ENCODE measurements around the gene PHKB.

The PHKB gene

DNA sequence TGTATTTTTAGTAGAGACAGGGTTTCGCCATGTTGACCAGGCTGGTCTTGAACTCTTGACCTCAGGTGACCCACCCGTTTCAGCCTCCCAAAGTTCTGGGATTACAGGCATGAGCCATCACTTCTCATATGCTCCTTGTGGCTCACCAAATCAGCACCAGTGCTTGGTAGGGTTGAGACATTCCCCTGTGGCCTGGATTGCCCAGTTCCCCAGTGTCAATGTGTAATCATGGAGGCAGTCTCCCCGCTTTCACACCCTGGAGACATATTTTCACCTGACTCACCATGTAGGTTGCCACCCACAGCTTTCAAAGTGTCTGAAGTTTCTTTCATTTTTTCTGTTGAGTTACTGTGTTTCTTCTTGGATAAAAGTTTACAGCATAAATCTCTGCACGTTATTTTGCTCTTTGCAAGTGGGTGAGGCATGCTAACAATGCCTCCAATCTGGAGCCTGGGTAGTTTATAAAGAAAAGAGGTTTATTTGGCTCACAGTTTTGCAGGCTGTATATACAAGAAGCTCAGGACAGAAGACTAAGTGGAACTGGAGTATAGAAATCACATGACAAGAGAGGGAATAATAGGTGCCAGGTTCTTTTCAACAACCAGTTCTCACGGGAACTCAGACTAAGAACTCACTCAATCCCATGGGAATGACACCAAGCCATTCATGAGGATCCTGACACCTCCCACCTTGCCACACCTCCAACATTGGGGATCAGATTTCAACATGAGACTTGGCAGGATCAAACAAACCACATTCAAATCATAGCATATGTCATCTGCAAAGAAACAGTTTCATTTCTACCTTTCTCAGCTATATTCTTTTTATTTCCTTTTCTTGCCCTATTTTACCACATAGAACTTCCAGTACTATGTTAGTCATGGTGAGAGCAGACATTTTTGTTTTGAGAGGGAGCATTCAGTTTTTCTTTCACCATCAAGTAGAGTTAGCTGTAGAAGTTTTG is 113.2 kb downstream of the PHKB start:
- no peak for DNase-seq

GRCh38 chr16:47577029-47577428 is 115.9 kb downstream of the PHKB start:
- DNase-seq, result no peak

DNA sequence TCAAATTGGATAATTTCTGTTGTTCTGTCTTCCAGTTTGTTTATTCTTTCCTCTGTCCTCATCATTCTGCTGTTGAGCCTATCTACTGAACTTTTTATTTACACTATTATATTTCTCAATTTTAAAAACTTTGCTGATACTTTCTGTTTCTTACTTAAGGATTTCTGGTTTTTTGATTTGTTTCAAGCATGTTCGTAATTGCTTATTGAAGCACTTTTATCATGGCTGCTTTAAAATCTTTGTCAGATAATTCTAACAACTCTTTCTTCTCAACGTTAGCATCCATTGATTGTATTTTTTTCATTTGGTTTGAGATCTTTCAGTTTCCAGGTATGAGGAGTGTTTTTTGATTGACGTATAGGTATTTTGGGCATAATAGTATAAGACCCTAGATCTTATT is 116.9 kb downstream of the PHKB start:
- DNase-seq, result no peak

DNA sequence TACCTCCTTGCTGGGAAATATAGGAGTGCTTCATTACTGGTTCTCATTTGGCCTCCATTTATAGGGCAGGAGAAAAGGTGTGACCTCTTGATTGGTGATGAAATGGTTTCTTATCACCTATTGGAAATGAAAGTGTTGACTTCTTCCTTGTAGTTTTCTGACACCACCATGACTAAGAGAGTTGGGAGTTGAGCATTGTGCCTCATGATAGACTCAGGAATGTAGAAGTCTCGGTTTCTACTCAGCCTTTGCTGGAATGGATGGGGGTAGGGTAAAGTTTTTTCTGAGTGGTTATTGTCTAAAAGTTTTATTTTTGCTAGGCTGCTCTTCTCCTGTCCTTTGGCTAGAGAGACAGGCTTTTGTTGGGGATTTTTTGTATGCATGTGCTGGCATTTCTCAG is 117.4 kb downstream of the PHKB start:
- no peak for DNase-seq

DNA sequence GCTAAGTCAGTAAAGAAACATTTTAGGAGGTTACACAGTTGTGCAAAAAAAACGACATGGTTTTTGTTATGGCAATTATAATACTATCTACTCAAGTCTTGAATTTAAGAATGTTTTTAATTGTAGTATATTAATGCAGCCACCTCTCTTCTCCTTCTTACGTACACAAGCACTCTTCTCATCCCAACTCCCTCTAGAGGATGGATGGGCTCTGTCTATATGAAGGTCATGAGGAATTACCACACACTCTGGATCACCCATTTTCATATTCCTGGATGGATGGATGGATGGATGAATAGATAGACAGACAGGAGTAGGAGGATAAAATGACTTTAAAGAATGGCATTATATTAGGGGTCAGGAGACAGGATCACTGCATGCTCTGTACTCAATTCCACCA is 120.0 kb downstream of the PHKB start:
- no peak for DNase-seq

DNA sequence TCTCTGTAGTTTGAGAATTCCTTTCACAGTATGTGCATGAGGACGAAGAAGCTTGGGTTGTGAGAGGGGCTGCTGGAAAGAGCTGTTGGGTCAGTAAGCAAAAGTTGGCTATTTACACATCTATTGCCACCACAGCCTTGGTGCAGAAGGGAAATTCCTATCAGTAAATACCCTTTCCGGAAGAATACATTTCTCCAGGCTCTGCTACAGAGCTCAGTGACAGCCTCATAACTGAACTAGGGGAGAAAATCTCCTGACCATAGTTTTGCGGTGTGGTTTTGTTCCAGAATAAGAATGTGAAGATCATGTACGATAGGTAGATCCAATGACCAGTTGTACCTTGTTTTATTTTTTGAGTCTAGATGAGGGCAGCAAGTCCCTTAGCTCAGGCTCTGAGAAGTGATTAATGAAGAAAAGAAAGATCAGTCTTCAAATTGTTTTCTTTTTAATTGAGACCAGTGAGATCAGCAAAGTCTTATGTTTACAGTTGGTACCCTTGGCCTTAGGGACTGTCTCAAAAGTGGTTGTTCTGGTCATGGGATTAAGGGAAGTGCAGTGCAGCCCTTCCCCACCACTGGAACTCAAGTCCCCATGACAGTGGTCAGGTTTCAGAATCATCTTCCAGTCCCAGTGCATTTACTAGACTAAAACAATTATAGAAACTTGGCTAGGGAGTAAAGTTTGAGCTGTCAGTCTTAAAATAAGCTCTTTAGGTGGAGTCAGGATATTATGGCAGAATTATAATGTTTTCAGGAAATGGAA is 123.5 kb downstream of the PHKB start:
- DNase-seq, result no peak

DNA sequence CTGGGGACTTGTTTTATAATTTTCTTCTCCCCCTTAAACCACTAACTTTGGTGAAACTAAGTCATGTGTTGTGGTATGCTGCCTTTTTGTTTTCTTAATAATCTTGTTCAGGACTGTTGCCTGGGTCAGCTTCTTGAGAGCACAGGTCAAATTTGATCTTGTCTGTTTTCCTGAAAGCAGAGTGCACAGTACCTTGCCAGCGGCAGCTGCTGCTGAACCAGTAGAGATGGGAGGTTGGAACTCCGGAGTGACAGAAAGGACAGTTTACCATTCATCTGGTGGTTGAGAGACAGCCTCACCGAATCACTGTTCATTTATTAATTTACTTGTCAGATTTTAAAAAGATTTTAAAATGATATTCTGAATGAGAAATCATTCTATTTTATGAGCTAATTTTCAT is 125.0 kb downstream of the PHKB start:
- no peak for DNase-seq

DNA sequence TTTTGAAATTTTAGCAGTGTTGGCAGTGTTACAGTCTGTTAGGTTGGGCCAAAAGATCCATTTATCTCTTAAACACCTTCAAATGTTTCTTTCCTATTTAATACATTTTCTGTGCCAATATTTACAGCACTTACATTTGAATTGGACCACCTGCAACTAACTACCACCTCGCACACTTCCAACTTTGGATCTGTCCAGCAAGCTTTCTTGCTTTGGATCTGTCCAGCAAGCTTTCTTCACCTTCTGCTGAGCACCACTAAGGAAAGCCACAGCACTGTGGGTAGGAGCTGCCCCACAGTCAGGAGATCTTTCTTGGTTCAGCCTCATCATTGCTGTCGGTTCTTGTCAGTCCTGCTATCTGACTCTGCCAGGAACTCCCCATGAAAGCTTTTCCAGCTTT is 129.3 kb downstream of the PHKB start:
- DNase-seq, result no peak

DNA sequence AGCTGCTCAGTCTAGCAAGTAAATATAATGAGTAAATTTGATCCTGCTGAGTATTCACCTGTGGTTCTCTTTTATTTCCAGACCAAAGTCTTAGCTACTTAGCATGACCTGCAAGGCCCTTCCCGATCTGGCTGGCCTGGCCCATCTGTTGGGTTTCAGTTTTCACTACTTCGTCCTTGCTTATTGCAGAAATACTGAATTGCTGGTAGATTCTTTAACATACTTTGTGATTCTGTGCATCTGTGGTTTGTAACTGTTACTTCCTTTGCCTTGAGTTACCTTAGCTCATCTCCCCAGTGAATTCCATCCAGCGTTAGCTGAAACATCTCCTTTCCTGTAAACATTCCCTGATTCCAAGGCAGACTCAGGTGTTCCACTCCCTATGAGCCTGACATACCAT is 131.1 kb downstream of the PHKB start:
- DNase-seq, result no peak

GRCh38 chr16:47599512-47599911 is 138.4 kb downstream of the PHKB start:
- DNase-seq, result no peak

DNA sequence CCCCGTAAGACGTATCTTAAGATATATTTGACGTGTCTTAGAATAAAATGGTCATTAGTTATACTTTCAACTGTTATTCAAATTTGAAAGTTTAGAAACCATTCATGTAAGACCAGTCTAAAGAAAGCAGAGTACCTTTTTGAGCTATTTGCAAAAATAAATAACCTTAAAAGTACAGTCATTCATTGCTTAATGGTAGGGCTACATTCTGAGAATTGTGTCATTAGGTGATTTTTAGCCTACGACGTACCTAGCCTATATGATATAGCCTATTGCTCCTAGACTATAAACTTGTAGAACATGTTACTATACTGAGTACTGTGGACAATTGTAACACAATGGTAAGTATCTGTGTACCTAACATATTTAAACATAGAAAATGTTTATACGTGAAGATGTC is 139.2 kb downstream of the PHKB start:
- DNase-seq, result no peak

- no peak for DNase-seq
Measured at GRCh38 chr16:47604306-47604705, 143.2 kb downstream of the PHKB start.

GRCh38 chr16:47611042-47611441 is 149.9 kb downstream of the PHKB start:
- no peak for DNase-seq

- no peak for DNase-seq
Measured at GRCh38 chr16:47611848-47612493, 150.8 kb downstream of the PHKB start.

DNA sequence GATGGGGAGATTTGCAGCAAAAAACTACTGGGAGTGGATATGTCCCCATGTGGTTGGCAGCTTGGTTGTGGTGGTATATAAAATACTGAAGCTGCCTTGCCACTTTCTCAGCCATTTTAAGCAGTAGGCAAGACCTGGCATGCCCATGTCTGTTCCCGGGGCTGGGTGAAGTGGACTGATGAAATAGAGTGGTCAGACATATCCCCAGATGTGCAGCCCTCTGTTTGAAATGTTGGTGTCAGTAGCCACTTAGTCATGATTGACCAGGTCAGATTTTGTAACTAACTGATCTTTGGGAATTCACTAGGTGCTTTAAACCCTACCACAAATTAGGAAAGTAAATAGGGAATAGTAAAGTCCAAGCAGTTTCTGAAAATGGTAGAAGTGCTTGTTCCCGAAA is 151.6 kb downstream of the PHKB start:
- DNase-seq, result no peak

GRCh38 chr16:47613251-47613650 is 152.1 kb downstream of the PHKB start:
- no peak for DNase-seq

DNA sequence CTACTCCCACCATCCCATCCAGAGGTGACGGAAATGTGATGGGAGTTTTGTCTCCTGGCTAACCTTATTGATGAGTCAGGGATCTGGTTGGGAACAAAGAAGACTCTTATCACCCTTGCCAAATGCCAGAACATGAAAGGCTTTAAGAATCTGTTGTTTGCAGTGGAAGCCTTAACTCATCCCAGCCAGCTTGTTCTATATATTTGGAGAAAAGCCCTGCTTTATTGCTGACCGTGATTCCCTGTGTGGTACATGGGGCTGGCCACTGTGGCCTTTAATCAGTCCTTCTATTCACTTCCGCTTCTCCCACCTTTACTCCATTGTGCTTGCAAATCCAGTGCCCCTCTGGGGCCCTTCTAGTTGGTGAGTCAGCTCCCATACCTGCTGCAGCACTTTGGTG is 156.6 kb downstream of the PHKB start:
- DNase-seq, result no peak

DNA sequence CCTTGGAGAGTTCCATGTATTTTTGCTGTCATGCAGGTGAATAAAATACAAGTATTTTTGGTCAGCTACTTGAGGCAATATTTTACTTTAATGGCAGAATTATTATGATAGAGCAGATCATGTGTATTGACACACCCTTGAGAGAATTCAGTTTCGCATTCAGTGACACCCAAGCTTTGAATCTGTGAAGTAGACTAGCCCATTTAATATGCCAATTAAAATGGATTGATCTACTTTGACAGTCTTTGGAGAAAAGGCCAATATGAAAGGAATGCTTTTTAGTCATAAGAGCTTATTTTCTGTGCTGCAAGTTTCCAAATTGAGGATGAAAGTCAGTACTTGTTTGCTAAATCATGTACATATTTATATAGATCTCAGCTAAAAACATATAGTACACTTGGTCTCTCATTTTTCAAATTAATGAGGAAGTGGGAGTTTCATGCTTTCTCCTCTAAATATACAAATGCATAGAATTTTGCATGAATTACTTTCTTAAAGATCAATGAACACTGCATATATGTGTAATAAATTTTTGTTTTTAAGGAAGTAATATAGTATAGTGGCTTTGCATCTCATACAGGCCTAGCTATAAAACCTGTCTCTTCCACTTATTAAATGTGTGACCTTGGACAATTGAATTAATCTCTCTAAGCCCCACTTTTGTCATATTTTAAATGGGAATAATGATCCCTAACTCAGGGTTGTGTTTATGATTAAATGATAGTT is 161.5 kb downstream of the PHKB start:
- DNase-seq, result no peak

DNA sequence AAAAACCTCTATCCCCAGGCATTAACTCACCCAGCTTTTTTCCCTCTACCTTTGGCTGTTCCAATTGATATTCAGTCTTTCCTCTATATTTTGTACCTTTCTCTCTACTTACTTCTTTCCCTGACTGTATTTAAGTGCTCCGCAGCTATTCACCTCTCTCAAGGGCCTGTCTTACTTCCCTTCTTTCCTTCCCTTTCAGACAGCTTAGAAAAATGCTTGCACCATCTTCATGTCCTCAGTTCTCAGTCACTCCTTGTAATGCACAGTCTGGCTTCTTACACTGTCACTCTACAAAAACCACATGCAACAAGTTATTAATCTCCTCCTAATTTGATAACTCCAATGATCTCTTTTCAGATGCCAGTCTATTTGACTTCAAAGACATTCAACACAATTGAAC is 163.4 kb downstream of the PHKB start:
- DNase-seq, result no peak

- DNase-seq, result peak; percentile 55
Measured at GRCh38 chr16:47625115-47625567, 164.0 kb downstream of the PHKB start.

DNA sequence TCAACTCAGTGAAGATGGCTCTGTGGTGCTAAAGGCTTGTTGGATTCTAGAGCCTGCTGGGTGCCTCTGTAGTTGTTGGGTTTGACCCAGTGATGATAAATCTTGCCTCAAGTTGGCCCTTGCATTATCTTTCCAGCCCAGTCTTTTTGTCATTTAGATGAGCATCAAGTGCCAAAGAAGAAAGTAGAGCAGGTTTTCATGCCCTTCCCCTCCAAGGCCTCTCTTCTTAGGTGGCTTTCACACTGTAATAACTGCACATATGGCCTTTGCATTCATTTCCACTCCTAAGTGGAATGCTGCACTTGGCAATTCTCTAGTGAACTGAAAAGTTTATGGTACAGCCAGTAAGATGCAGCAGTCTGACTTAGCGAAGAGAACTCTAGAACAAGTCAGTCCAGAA is 165.1 kb downstream of the PHKB start:
- DNase-seq, result peak; percentile 6

DNA sequence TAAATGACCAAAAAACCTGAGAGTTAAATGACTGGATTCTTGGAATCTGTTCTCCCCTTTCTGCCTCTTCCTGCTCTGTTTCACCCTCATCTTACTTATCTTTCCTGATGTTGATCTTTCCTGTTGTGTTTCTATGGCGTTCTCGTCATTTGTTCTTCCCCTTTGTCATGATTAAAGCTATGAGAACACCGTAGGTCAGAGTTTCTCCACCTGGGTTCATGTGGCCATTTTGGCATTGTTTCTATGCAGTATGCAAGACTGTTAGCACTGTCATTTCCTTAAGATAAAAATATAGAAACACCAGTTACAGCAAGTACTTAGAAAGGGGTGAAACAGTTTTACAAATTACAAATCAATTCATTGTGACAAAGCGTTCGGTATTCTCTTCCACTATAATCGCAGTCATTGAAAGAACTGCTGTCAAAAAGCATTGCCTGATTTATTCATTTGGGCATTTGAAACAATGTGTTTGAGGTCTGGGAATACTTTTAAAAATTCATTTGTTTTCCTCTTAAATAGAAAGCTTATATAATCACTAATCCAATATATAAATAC is 166.0 kb downstream of the PHKB start:
- DNase-seq, result peak; percentile 10

GRCh38 chr16:47627721-47628120 is 166.6 kb downstream of the PHKB start:
- DNase-seq, result no peak
